Stimulated activated CD8-positive, alpha-beta memory T cell treated with anti-CD3 and anti-CD28 coated beads, Interleukin-4, amount 100 ng/mL, for 4 hours (primary cell): ENCODE data around the gene SNAP23.

Experiments used
- DNase-seq, 2 donors: peaks; one replicate each; pipeline ENCODE4 v3.0.0-alpha.2; 2020; ENCODE audit warnings: low read depth in 2 of 2, low spot score in 1 of 2

The SNAP23 gene

GRCh38 chr15:42495361-42496212 lies at the start of gene SNAP23:
TSS of gene SNAP23 (plus strand) at chr15:42495634. CDS start at chr15:42511847, 16,213 bp downstream.
- DNase-seq = peak; percentile 31 to 67

GRCh38 chr15:42447599-42447998 lies 47.8 kb upstream of the SNAP23 start:
- DNase-seq = no peak

GRCh38 chr15:42448281-42448680 lies 47.2 kb upstream of the SNAP23 start:
- DNase-seq = no peak

GRCh38 chr15:42449770-42450424 lies 45.5 kb upstream of the SNAP23 start:
- DNase-seq = no peak

GRCh38 chr15:42450425-42450790 lies 45.0 kb upstream of the SNAP23 start:
- no peak for DNase-seq

GRCh38 chr15:42453826-42454225 lies 41.6 kb upstream of the SNAP23 start:
- DNase-seq = no peak

GRCh38 chr15:42456531-42456930 lies 38.9 kb upstream of the SNAP23 start:
- no peak for DNase-seq

GRCh38 chr15:42456971-42457370 lies 38.5 kb upstream of the SNAP23 start:
- no peak for DNase-seq

- DNase-seq = no peak
Observed at GRCh38 chr15:42457445-42458442, 37.7 kb upstream of the SNAP23 start.

GRCh38 chr15:42461261-42461660 lies 34.2 kb upstream of the SNAP23 start:
- DNase-seq = no peak

- DNase-seq = no peak
Observed at GRCh38 chr15:42465520-42466259, 29.7 kb upstream of the SNAP23 start.

- no peak for DNase-seq
Observed at GRCh38 chr15:42471002-42471401, 24.4 kb upstream of the SNAP23 start.

- no peak for DNase-seq
Observed at GRCh38 chr15:42474827-42475226, 20.6 kb upstream of the SNAP23 start.

- DNase-seq = no peak
Observed at GRCh38 chr15:42482701-42483100, 12.7 kb upstream of the SNAP23 start.

GRCh38 chr15:42483677-42484076 lies 11.8 kb upstream of the SNAP23 start:
- no peak for DNase-seq

- DNase-seq = no peak
Observed at GRCh38 chr15:42490291-42490670, 5.2 kb upstream of the SNAP23 start.

GRCh38 chr15:42490671-42491538 lies 4.5 kb upstream of the SNAP23 start, which contains the start of gene ZNF106:
TSS of gene ZNF106 (minus strand) at chr15:42491141. CDS start at chr15:42472289, 18,852 bp downstream.
- peak; percentile 63 to 65 for DNase-seq

GRCh38 chr15:42491539-42492225 lies 3.8 kb upstream of the SNAP23 start:
- no peak for DNase-seq

- no peak for DNase-seq
Observed at GRCh38 chr15:42493679-42494078, 1.8 kb upstream of the SNAP23 start.
